HepG2 (cell line): Measurements from ENCODE around the gene SMYD1.

Experiments
- BCL3 ChIP-seq: sonication (generic); formaldehyde crosslinking; IDR thresholded peaks from 2 replicates; pipeline ENCODE4 v1.5.1; 2020; ENCODE audit warnings: mild to moderate bottlenecking, missing genetic modification reagents, moderate library complexity
- KAT7 ChIP-seq: IDR thresholded peaks from 2 replicates; pipeline ENCODE4 v1.6.1; 2018; ENCODE audit warnings: borderline replicate concordance, missing compliant biosample characterization
- NCOA2 ChIP-seq: sonication (generic); formaldehyde crosslinking; IDR thresholded peaks from 2 replicates; pipeline ENCODE4 v1.8.0; 2022; ENCODE audit warnings: inconsistent platforms
- NFIC ChIP-seq: IDR thresholded peaks from 2 replicates; pipeline ENCODE4 v1.6.1; 2012; ENCODE audit warnings: mild to moderate bottlenecking, low read length, inconsistent platforms
- POLR2AphosphoS5 ChIP-seq: IDR thresholded peaks from 2 replicates; pipeline ENCODE4 v1.6.1; 2012; ENCODE audit warnings: low read depth, low read length
- RBAK ChIP-seq: sonication (generic); formaldehyde crosslinking; IDR thresholded peaks from 2 replicates; pipeline ENCODE4 v1.5.1; 2020; ENCODE audit warnings: mild to moderate bottlenecking, missing genetic modification reagents
- REST ChIP-seq, 2 experiments: IDR thresholded peaks; 2 replicates each; pipeline ENCODE4 v1.6.1; 2011 to 2012; ENCODE audit warnings: low read length in 2 of 2, borderline replicate concordance in 1 of 2, low read depth in 1 of 2, mild to moderate bottlenecking in 1 of 2, moderate library complexity in 1 of 2
- SIN3A ChIP-seq: IDR thresholded peaks from 2 replicates; pipeline ENCODE4 v1.6.1; 2011; ENCODE audit warnings: low read depth, mild to moderate bottlenecking, control low read depth, low read length, borderline replicate concordance
- SRF ChIP-seq: IDR thresholded peaks from 2 replicates; pipeline ENCODE4 v1.6.1; 2011; ENCODE audit warnings: mild to moderate bottlenecking, low read depth, low read length, moderate library complexity
- ZNF12 ChIP-seq: sonication (generic); formaldehyde crosslinking; IDR thresholded peaks from 2 replicates; pipeline ENCODE4 v1.5.0; 2020; ENCODE audit warnings: missing genetic modification reagents
- ZNF138 ChIP-seq: sonication (generic); formaldehyde crosslinking; IDR thresholded peaks from 2 replicates; pipeline ENCODE4 v1.5.0; 2020; ENCODE audit warnings: mild to moderate bottlenecking, low read depth, missing genetic modification reagents
- TF ChIP-seq, protein P1 (sequence below): sonication (generic); formaldehyde crosslinking; IDR thresholded peaks from 2 replicates; pipeline ENCODE4 v1.5.0; 2020; ENCODE audit warnings: mild to moderate bottlenecking, missing genetic modification reagents, moderate library complexity

DNA sequence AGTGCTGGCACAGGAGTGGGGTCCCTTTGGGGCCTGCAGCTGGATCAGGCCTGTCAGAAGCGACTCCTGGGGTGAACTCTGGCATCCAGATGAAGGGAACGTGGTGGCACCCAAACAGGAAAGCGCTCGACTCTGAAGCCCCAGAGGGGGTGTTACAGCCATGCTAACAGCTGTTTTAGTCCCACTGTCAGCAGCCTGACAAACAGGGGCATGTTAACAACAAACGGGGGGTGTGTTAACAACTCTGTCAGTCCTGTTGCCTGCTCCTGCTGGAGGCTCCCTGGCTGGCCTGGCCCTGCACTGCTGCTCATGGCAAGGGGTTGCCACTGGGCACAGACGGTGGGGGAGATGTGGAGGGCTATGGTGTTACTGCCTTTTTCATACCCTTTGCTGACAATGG is 48.7 kb upstream of the SMYD1 start:
- TF ChIP-seq POLR2AphosphoS5 (no peak), REST (IDR thresholded peaks at IDR 0.05; ENCODE audit: borderline replicate concordance in 1 of 2, low read depth in 1 of 2, low read length in 2 of 2) (no peak), BCL3 (CRISPR knock-in tag) (no peak), RBAK (no peak), ZNF138 (CRISPR knock-in tag) (no peak), NFIC (no peak), SRF (no peak), NCOA2 (no peak), ZNF12 (CRISPR knock-in tag) (no peak), SIN3A (no peak), KAT7 (CRISPR knock-in tag) (no peak)
- TF ChIP-seq, protein P1, sequence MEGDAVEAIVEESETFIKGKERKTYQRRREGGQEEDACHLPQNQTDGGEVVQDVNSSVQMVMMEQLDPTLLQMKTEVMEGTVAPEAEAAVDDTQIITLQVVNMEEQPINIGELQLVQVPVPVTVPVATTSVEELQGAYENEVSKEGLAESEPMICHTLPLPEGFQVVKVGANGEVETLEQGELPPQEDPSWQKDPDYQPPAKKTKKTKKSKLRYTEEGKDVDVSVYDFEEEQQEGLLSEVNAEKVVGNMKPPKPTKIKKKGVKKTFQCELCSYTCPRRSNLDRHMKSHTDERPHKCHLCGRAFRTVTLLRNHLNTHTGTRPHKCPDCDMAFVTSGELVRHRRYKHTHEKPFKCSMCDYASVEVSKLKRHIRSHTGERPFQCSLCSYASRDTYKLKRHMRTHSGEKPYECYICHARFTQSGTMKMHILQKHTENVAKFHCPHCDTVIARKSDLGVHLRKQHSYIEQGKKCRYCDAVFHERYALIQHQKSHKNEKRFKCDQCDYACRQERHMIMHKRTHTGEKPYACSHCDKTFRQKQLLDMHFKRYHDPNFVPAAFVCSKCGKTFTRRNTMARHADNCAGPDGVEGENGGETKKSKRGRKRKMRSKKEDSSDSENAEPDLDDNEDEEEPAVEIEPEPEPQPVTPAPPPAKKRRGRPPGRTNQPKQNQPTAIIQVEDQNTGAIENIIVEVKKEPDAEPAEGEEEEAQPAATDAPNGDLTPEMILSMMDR (CRISPR knock-in tag), result no peak
